Naive thymus-derived CD8-positive, alpha-beta T cell (primary cell): Measurements from ENCODE around the gene ELANE. TPM values are rescaled to one million over a fixed set of nuclear protein-coding genes. Genes with fewer than 3 reads are reported as not detected.
"Not testable (repeated sequence)": the region's sequence is repeated elsewhere in the genome, so short reads cannot be mapped to it uniquely, and the experiment has no call there.

Source experiments
- ATAC-seq, 2 donors: fragments of 150-1000 bp; cut with Tn5 transposase in 1 of 2; sonication (Bioruptor Pico), chemical (Tn5 transposase) in 1 of 2; 1 replicate in 1 of 2; 2 replicates in 1 of 2; pipeline ENCODE4 v1.10.0; 2021; ENCODE audit warnings: mild to moderate bottlenecking in 2 of 2, moderate library complexity in 2 of 2
- POLR2A ChIA-PET: fragments of 350-600 bp; sonication (Branson Sonifier 250); formaldehyde crosslinking; loops from one replicate; lab custom pipeline; 2021; ENCODE audit warnings: antibody characterized with exemption; lab: Charles Lee
- DNase-seq, 10 donors: peaks; one replicate each; pipeline versions ENCODE4 v3.0.0 to v3.0.0-alpha.2; 2020 to 2022
- H3K27ac Mint-ChIP-seq, 10 donors: one replicate each; pipeline ENCODE4 v1.8.0; 2020 to 2022; ENCODE audit warnings: mild to moderate bottlenecking in 10 of 10, mixed read lengths in 10 of 10, moderate library complexity in 4 of 10, inconsistent platforms in 1 of 10
- H3K27me3 Mint-ChIP-seq, 5 donors: one replicate each; pipeline ENCODE4 v1.8.0; 2021 to 2022; ENCODE audit warnings: mixed read lengths in 5 of 5
- H3K36me3 Mint-ChIP-seq, 3 donors: one replicate each; pipeline ENCODE4 v1.8.0; 2020 to 2022; ENCODE audit warnings: mixed read lengths in 3 of 3, mild to moderate bottlenecking in 2 of 3, inconsistent platforms in 1 of 3
- H3K4me1 Mint-ChIP-seq, 4 donors: one replicate each; pipeline ENCODE4 v1.8.0; 2021 to 2022; ENCODE audit warnings: mixed read lengths in 4 of 4
- H3K4me3 Mint-ChIP-seq, 10 donors: one replicate each; pipeline ENCODE4 v1.8.0; 2020 to 2022; ENCODE audit warnings: mild to moderate bottlenecking in 10 of 10, mixed read lengths in 10 of 10, moderate library complexity in 6 of 10, inconsistent platforms in 1 of 10
- H3K9me3 Mint-ChIP-seq, 9 donors: one replicate each; pipeline ENCODE4 v1.8.0; 2020 to 2022; ENCODE audit warnings: mixed read lengths in 9 of 9, mild to moderate bottlenecking in 3 of 9, inconsistent platforms in 1 of 9, moderate library complexity in 1 of 9
- polyA plus RNA-seq, 3 donors: library from polyadenylated mRNA; unstranded; fragments of 300-500 nt; fragmentation: Illumina TruSeq; gene quantifications; one replicate each; pipeline ENCODE4 v1.2.3, GENCODE V29; 2021
- total RNA-seq, 8 experiments: library from RNA in 2 of 8; stranded (reverse) in 2 of 8; gene quantifications; one replicate each; pipeline ENCODE4 v1.2.3 and lab custom pipeline; 2021 to 2026

The ELANE gene
- total and polyA plus RNA-seq, 5 experiments from 2014 or later = not detected

DNA sequence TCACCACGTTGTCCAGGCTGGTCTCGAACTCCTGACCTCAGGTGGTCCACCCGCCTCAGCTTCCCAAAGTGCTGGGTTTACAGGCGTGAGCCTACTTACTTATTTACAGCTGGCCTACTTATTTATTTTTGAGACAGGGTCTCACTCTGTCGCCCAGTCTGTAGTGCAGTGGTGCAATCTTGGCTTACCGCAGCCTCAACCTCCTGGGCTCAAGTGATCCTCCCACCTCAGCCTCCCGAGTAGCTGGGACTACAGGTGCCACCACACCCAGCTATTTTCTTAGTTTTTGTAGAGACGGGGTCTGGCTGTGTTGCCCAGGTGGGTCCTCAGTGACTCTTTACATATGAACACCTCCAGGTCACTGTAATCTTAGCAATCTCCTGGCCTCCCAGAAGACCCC is 2.9 kb upstream of the ELANE start:
- POLR2A ChIA-PET = interaction anchor here (0.7 kb wide), 1 partner anchor 53 kb away, joined by 3 read pairs; no protein-coding TSS in a partner anchor
- not testable (repeated sequence) for H3K4me1 Mint-ChIP-seq, ATAC-seq

DNA sequence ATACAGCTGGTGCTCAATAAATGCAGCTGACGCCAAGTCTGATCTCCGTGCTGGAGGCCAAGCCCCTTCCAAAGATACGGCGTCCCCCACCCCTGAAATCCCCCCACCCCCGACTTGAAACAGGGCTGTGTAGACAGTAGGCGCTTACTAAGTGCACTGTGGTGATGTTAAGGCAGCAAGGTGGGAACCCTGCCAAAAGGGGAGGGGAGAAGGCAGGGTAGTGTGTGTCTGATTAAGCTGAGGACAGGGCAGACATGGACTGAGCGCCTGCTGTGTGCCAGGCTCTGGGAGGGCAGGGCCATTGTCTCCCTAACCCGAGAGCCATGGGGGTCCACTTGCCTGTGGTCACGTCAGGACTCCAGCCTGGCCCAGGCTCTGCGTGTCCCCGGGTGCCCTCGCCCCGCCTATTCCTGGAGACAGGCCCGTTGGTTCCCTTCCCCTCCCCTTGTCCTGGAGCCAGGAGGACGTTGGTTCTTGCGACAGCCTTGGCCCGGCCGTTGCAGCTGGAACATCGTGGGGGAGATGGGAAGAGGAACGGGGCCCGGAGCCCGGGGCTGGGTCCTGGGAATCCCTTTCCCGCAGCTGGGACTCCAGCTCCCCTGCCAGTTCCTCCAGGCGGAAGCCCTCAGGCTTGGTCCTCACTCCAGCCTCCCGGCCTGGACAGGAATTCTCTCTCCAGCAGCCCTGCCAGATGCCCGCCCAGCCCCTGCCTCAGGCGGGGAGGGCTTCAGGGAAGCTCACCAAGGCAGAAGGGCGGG is 1.7 kb upstream of the ELANE start:
- POLR2A ChIA-PET = interaction anchor here (0.6 to 0.8 kb wide), 2 partner anchors 10 to 48 kb away, joined by 3 read pairs; no protein-coding TSS in a partner anchor
- Mint-ChIP-seq H3K36me3 (peaks cover 0 to 4% (median 0%) of the 10 kb centered on the region in 3 donors), H3K27me3 (peaks cover 10 to 63% (median 29%) of the 10 kb centered on the region in 5 donors), H3K27ac (no peak overlapping the region), H3K9me3 (no peaks in the 10 kb centered on the region), H3K4me3 (no peak overlapping the region), H3K4me1 (no peaks in the 10 kb centered on the region)
- DNase-seq (no peak), ATAC-seq (no peak)

More for the DNA sequence above, 2.9 kb upstream of the ELANE start:
- H3K4me3 Mint-ChIP-seq, H3K36me3 Mint-ChIP-seq, H3K27ac Mint-ChIP-seq, DNase-seq, H3K9me3 Mint-ChIP-seq: not testable (repeated sequence)
- peaks cover 13 to 71% (median 34%) of the 10 kb centered on the region in 5 donors for H3K27me3 Mint-ChIP-seq

DNA sequence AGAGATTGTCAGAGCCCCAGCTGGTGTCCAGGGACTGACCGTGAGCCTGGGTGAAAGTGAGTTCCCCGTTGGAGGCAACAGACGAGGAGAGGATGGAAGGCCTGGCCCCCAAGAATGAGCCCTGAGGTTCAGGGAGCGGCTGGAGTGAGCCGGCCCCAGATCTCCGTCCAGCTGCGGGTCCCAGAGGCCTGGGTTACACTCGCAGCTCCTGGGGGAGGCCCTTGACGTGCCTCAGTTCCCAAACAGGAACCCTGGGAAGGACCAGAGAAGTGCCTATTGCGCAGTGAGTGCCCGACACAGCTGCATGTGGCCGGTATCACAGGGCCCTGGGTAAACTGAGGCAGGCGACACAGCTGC is 1.1 kb upstream of the ELANE start:
- Mint-ChIP-seq H3K4me3 (no peak overlapping the region), H3K27me3 (peaks cover 5 to 58% (median 24%) of the 10 kb centered on the region in 5 donors), H3K27ac (no peak overlapping the region), H3K9me3 (no peaks in the 10 kb centered on the region), H3K36me3 (no peaks in the 10 kb centered on the region), H3K4me1 (no peaks in the 10 kb centered on the region)
- POLR2A ChIA-PET = interaction anchor here (0.8 kb wide), 1 partner anchor 9 kb away, joined by 3 read pairs; no protein-coding TSS in a partner anchor
- DNase-seq = no peak
- ATAC-seq = no peak

DNA sequence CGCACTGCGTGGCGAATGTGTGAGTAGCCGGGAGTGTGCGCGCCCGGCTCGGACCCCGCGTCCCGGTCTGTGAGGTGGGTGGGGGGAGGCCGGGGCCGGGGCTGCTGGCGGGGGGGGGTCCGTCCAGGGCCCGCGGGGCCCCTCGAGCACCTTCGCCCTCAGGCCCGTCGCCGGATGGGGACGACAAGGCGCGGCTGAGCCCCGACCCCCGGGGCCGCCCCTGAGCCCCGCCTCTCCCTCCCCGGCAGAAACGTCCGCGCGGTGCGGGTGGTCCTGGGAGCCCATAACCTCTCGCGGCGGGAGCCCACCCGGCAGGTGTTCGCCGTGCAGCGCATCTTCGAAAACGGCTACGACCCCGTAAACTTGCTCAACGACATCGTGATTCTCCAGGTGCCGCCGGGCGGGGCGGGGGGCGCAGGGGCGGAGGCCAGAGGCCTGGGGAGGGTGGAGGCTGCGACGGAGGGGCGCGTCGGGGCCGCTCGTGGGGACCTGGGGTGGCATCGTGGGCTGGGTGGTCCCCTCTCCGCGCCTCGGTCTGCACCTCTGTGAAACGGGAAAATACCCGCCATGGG is 997 bp downstream of the ELANE start:
- Mint-ChIP-seq H3K36me3 (no peaks in the 10 kb centered on the region), H3K4me3 (no peak overlapping the region), H3K27me3 (peaks cover 1 to 44% (median 7%) of the 10 kb centered on the region in 5 donors), H3K27ac (no peak overlapping the region), H3K9me3 (no peaks in the 10 kb centered on the region), H3K4me1 (peaks cover 0 to 2% (median 2%) of the 10 kb centered on the region in 4 donors)
- POLR2A ChIA-PET = no interaction called here
- ATAC-seq = no peak
- no peak for DNase-seq

DNA sequence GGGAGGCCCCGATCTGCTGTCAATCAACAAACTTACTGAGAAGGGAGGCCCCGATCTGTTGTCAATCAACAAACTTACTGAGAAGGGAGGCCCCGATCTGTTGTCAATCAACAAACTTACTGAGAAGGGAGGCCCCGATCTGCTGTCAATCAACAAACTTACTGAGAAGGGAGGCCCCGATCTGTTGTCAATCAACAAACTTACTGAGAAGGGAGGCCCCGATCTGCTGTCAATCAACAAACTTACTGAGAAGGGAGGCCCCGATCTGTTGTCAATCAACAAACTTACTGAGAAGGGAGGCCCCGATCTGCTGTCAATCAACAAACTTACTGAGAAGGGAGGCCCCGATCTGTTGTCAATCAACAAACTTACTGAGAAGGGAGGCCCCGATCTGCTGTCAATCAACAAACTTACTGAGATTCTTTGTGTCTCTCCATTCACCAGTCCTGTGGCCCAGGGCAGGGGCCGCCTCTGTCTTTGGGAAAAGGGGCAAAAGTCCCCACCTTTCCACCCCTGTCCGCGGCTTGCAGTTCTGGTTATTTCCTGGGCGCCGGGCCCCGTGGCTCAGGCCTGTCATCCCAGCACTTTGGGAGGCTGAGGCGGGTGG is 1.6 kb downstream of the ELANE start:
- POLR2A ChIA-PET, H3K27ac Mint-ChIP-seq, H3K4me3 Mint-ChIP-seq, H3K4me1 Mint-ChIP-seq, ATAC-seq, H3K9me3 Mint-ChIP-seq, H3K36me3 Mint-ChIP-seq, DNase-seq: not testable (repeated sequence)
- H3K27me3 Mint-ChIP-seq = peaks cover under 1 to 43% (median 1%) of the 10 kb centered on the region in 5 donors

DNA sequence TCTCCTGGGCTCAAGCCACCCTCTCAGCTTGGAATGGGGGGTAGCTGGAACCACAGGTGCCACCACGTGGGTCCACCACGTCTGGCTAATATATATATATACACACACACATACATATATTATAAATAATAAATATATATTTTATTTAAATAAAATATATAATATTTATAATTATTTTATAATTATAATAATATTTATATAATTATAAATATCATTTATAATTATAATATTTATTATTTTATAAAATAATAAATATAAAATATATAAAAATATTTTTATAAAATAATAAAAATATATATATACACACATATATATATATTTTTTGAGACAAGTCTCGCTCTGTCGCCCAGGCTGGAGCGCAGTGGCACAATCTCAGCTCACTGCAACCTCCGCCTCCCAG is 2.4 kb downstream of the ELANE start:
- peaks cover 0 to 37% (median 0%) of the 10 kb centered on the region in 5 donors for H3K27me3 Mint-ChIP-seq
- no peak for DNase-seq
- no peaks in the 10 kb centered on the region for H3K36me3 Mint-ChIP-seq
- peaks cover 0 to 4% (median 2%) of the 10 kb centered on the region in 4 donors for H3K4me1 Mint-ChIP-seq
- no peaks in the 10 kb centered on the region for H3K9me3 Mint-ChIP-seq
- POLR2A ChIA-PET = interaction anchor here (0.7 kb wide), 1 partner anchor 30 kb away, joined by 3 read pairs; no protein-coding TSS in a partner anchor
- ATAC-seq = no peak
- no peak overlapping the region for H3K4me3 Mint-ChIP-seq
- no peak overlapping the region for H3K27ac Mint-ChIP-seq

DNA sequence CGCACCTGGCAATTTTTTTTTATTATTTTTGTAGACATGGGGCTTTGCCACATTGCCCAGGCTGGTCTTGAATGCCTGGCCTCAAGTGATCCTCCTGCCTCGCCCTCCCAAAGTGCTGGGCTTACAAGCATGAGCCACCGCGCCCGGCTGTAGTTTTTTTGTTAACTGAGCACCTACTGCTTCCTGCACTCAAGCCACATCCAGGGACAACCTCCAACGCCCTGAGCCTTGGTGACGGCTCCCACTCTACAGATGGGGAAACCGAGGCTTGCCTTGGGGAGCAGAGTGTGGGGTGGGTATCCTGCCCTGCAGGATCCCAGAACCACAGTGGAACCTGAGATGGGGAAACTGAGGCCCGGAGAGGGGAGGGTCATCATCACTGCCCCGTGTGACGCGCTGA is 3.0 kb downstream of the ELANE start:
- H3K36me3 Mint-ChIP-seq = no peaks in the 10 kb centered on the region
- no peak for ATAC-seq
- no peak overlapping the region for H3K27ac Mint-ChIP-seq
- no peak for DNase-seq
- peaks cover 0 to 9% (median 2%) of the 10 kb centered on the region in 4 donors for H3K4me1 Mint-ChIP-seq
- H3K27me3 Mint-ChIP-seq = peaks cover 0 to 31% (median 0%) of the 10 kb centered on the region in 5 donors
- H3K9me3 Mint-ChIP-seq = no peaks in the 10 kb centered on the region
- no peak overlapping the region for H3K4me3 Mint-ChIP-seq
- POLR2A ChIA-PET = no interaction called here

DNA sequence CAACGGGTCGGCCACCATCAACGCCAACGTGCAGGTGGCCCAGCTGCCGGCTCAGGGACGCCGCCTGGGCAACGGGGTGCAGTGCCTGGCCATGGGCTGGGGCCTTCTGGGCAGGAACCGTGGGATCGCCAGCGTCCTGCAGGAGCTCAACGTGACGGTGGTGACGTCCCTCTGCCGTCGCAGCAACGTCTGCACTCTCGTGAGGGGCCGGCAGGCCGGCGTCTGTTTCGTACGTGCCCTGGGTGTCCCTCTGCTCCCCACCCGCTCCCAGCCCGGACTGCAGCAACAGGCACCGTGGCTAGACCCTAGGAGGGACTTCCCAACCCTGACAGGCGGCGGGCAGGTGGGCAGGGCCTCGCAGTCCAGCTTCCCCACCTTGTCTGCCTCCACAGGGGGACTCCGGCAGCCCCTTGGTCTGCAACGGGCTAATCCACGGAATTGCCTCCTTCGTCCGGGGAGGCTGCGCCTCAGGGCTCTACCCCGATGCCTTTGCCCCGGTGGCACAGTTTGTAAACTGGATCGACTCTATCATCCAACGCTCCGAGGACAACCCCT is 3.5 kb downstream of the ELANE start:
- Mint-ChIP-seq H3K27ac (no peak overlapping the region), H3K4me1 (peaks cover 0 to 9% (median 2%) of the 10 kb centered on the region in 4 donors)
- no peak for DNase-seq

DNA sequence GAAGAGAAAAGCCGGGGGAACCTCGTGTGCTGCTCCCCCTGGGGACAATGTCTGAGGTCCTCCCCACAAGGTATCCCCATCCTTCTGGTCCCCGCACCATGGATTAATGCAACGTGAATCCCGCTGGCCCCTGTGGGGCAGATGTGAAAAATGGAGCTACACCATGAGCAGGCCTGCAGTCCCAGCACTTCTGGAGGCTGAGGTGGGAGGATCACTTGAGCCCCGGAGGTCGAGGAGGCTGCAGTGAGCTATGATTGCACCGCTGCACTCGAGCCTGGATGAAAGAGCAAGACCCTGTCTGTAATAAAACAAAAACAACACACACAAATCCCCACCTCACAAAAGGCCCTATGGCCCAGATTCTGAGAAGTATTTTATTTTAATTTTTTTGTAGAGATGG is 6.2 kb downstream of the ELANE start:
- H3K36me3 Mint-ChIP-seq = no peaks in the 10 kb centered on the region

More for the DNA sequence above, 3.5 kb downstream of the ELANE start:
- Mint-ChIP-seq H3K9me3 (no peaks in the 10 kb centered on the region), H3K4me3 (no peak overlapping the region), H3K27me3 (peaks cover 0 to 27% (median 0%) of the 10 kb centered on the region in 5 donors), H3K36me3 (no peaks in the 10 kb centered on the region)
- POLR2A ChIA-PET = interaction anchor here (13.5 kb wide), 1 partner anchor 62 kb away, joined by 165 read pairs; the partner anchor contains the start of genes KISS1R and R3HDM4
- no peak for ATAC-seq

DNA sequence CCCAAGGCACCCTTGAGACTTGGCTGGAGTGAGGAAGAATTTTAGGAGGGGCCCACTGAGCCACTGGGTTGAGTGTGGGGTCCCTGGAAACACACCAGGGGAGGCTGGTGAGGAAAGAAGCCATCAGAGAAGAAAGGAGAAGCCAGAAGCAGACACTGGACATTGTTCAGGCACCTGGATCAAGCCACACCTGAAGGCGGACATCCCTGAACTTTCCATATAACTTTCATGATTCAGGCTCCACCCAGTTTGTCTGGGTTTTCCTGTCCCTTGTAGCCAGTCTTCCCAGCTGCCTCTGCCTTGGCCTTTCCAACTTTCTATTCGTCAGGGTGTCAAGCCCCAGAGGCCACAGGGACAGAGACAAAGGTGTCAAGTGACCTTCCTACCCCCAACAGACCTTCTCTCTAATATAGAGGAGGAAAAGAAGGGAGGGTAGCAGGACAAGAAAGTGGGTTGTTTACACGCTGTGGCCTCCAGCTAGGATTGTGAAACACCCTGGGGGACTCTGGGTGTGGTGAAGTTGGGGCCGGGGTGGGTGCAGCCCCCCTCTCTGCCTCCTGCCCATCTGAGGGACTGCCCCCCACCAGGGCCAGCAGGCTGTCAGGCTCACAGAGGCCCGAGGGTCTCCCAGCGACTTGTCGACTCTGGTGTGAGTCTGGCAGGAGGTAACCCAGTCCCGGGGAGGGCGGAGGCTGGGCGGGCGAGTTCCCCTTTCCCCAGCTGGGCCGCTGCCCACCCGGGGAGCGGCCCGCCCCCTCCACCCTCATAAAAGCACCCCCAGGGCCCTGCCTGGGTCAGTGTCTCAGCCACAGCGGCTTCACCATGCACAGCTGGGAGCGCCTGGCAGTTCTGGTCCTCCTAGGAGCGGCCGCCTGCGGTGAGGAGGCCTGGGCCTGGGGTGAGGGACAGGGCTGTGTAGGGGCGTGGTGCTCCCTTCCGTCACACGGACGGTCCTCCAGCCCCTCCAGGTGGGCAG is 7.1 kb downstream of the ELANE start, which contains the start of gene CFD:
TSS of gene CFD (plus strand) at position 797 of the 976 bp plus-strand sequence. CDS start at position 823, 26 bp downstream.
- Mint-ChIP-seq H3K4me3 (peak within 1 kb of the TSS in 9 of 10 donors; percentile 6 to 63 (median 41)), H3K9me3 (no peaks in the 10 kb centered on the region), H3K27ac (no peak within 1 kb of the TSS), H3K27me3 (peaks cover 0 to 13% (median 0%) of the 10 kb centered on the region in 5 donors), H3K36me3 (no peaks in the 10 kb centered on the region), H3K4me1 (peaks cover 7 to 25% (median 16%) of the 10 kb centered on the region in 4 donors)
- ATAC-seq (no peak), DNase-seq (no peak)
- POLR2A ChIA-PET = interaction anchor here (0.8 to 13.5 kb wide), 5 partner anchors 20 to 125 kb away, joined by 3 to 165 read pairs (median 6); partner anchors contain the start of genes KISS1R, R3HDM4 and WDR18

More for the DNA sequence above, 6.2 kb downstream of the ELANE start:
- Mint-ChIP-seq H3K27ac (peak overlapping the region in 1 of 10 donors; percentile 43), H3K4me1 (peaks cover 7 to 16% (median 10%) of the 10 kb centered on the region in 4 donors), H3K4me3 (no peak overlapping the region), H3K27me3 (peaks cover 0 to 13% (median 0%) of the 10 kb centered on the region in 5 donors), H3K9me3 (no peaks in the 10 kb centered on the region)
- ATAC-seq (no peak), DNase-seq (no peak)
- POLR2A ChIA-PET = interaction anchor here (0.6 to 13.5 kb wide), 5 partner anchors 14 to 88 kb away, joined by 3 to 165 read pairs (median 5); partner anchors contain the start of genes KISS1R and R3HDM4

DNA sequence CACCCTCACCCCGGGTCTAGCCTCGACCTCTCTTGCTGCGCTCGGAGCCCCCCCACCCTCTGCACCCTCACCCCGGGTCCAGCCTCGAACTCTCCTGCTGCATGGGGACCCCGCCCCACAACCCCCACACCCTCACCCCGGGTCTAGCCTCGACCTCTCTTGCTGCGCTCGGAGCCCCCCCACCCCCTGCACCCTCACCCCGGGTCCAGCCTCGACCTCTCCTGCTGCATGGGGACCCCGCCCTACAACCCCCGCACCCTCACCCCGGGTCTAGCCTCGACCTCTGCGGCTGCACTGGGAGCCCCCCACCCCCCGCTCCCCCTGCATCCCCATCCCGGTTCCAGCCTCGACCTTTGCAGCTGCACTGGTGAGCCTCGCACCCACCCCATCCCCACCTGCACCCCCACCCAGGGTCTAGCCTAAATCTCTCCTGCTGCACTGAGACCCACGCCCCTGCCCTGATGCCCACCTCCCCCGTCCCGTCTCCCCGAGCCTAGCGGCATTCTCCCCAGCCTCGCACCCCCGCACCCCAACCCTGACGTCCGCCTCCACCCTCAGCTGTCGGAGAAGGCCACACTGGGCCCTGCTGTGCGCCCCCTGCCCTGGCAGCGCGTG is 9.1 kb downstream of the ELANE start:
- no peak overlapping the region for H3K27ac Mint-ChIP-seq
- ATAC-seq = no peak
- H3K4me1 Mint-ChIP-seq = peaks cover 7 to 28% (median 18%) of the 10 kb centered on the region in 4 donors
- peaks cover 0 to 11% (median 0%) of the 10 kb centered on the region in 5 donors for H3K27me3 Mint-ChIP-seq
- H3K9me3 Mint-ChIP-seq = no peaks in the 10 kb centered on the region
- H3K36me3 Mint-ChIP-seq = no peaks in the 10 kb centered on the region
- POLR2A ChIA-PET = interaction anchor here (0.6 to 13.5 kb wide), 6 partner anchors 12 to 218 kb away, joined by 3 to 165 read pairs (median 4); partner anchors contain the start of genes KISS1R, MED16, R3HDM4 and RNU6-9
- no peak for DNase-seq
- peak overlapping the region in 2 of 10 donors; percentile 43 to 70 for H3K4me3 Mint-ChIP-seq
